Epithelial cell of proximal tubule (primary cell): Measurements from ENCODE around the gene CERS6. TPM values are rescaled to one million over a fixed set of nuclear protein-coding genes. Genes with fewer than 3 reads are reported as not detected.

ENCODE experiments used
- DNase-seq: peaks from one replicate; pipeline ENCODE4 v3.0.0-alpha.2; 2011; ENCODE audit warnings: low read depth
- H3K4me3 ChIP-seq: 2 replicates; pipeline ENCODE4 v1.5.1; 2011; ENCODE audit warnings: low read depth, mild to moderate bottlenecking, low read length
- CTCF ChIP-seq: conservative IDR thresholded peaks from 2 replicates; pipeline ENCODE4 v1.5.1; 2012; ENCODE audit warnings: low read depth, mild to moderate bottlenecking, low read length
- total RNA-seq: library from RNA; depleted of rRNA; stranded (reverse); fragments of >200 nt; gene quantifications from 2 replicates; pipeline ENCODE4 v1.2.3, GENCODE V29; 2015

CERS6 gene
- total RNA-seq, 1 donor from 2014 or later: 11.6 TPM

DNA sequence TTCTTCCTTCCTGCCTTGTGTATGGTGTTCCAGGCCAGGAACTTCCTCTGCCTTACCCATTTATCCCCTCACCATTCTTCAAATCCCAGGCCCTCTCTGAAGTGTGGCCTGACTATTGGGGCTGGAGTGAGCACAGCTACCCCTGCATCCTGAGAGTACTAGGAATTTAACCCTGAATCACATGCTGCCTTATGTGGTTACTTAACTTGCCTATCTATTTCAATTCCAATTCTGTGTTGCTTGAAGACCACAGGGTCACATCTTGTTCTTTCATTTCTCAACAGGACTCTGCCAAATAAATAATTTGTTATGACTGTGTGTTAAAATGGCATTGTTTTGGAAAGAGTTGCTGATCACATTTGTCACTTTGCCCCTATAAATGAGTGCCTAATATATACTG lies 108.6 kb downstream of the CERS6 start:
- DNase-seq: no peak
- no peak overlapping the region for H3K4me3 ChIP-seq
- TF ChIP-seq CTCF: no peak

DNA sequence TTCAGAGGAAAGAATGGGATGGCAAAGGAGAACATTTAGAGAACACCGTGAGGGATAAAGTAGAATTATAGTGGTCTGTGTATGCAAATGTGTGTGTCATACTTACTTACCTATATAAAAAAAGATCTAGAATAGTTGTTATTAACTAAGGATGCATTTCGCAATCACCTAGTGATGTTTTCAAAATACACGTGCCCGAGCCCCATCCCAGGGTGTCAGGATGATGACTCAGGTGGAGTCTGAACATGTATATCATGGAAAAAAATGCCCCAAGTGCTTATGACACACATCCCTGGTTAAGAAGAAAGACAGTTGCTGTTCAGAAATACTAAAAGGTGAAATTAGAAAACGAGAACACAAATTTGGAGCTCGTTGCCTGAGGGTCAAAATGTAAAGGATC lies 109.0 kb downstream of the CERS6 start:
- DNase-seq: no peak
- H3K4me3 ChIP-seq: no peak overlapping the region
- TF ChIP-seq CTCF: no peak

- no peak for TF ChIP-seq CTCF
- no peak overlapping the region for H3K4me3 ChIP-seq
- DNase-seq: no peak
These were observed 109.4 kb downstream of the CERS6 start for GRCh38 chr2:168565512-168565911.

- H3K4me3 ChIP-seq: no peak overlapping the region
- TF ChIP-seq CTCF: no peak
- DNase-seq: no peak
These were observed 111.0 kb downstream of the CERS6 start for GRCh38 chr2:168566974-168567665.

DNA sequence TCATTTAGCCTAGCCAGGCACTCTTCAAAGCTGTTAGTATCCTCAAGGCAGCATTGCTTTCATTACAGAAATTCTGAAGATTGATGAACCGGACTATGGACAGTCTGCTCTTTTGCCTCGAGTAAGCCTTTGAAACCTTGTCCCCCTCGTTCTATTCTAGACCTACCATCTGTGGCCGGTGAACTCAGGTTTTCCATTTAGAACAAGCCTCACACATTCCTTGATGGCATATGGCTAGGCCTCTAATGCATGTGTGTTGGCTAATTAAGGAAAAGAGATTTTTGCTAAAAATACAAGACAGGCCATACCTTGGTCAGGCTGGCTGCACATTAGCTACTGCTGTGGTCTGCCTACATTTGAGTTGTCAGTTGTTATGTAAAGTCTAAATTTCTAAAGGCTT lies 111.8 kb downstream of the CERS6 start:
- no peak for TF ChIP-seq CTCF
- no peak for DNase-seq
- no peak overlapping the region for H3K4me3 ChIP-seq

DNA sequence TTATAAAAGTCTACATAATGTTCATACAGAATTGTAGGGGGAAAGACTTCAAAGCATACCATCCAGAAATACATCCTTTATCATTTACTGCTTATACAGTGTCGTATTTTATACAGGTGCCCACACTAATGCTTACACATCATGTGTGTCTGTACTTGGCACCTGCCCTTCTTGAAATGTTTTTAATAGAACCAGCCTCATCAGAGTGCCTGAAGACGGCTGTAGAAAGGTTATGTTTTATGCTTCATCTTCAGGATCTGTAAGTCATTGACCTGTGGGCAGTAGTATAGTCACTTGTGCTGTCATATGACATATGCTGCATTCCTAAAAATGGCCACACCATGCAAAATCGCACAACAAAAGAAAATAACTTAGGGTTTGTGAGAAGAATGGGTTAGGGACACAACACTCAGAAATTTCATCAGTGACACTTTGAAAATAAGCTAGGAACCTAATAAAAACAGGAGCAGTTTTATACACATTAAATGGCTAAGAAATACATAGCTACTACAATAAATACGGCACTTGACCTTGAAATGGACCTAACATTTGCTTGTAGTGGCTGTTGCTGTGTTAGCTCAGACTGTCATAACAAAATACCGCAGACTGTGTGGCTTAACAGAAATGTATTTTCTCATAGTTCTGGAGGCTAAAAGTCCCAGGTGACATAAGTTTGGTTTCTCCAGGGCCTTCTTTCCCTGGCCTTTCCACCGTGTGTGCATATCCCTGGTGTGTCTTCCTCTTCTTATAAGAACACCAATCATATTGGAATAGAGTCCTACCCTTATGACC lies 112.6 kb downstream of the CERS6 start:
- H3K4me3 ChIP-seq: no peak overlapping the region
- DNase-seq: no peak
- no peak for TF ChIP-seq CTCF
